Measurements from ENCODE around the gene DPF3. TPM values are rescaled to one million over a fixed set of nuclear protein-coding genes. Genes with fewer than 3 reads are reported as not detected.

DPF3 gene
- total RNA-seq, 4 donors from 2014 or later = 0.22 to 5.4 (median 2.7) TPM

GRCh38 chr14:72796935-72797334 is 97.0 kb downstream of the DPF3 start:
- TF ChIP-seq POLR2A (IDR thresholded peaks at IDR 0.05) (no peak), EP300 (IDR thresholded peaks at IDR 0.05) (no peak), CTCF (IDR thresholded peaks at IDR 0.05) (no peak)
- Histone ChIP-seq H3K4me3 (no peak overlapping the region), H3K4me1 (no peaks in the 10 kb centered on the region), H3K9me3 (no peaks in the 10 kb centered on the region), H3K27ac (no peak overlapping the region), H3K36me3 (no peaks in the 10 kb centered on the region), H3K27me3 (no peaks in the 10 kb centered on the region)
- no peak for DNase-seq (ENCODE audit: low spot score in 2 of 2)
- 92 to 93% methylated on average over 6 of the region's 6 CpGs for whole genome bisulfite sequencing, 2 donors

- no peak for DNase-seq (ENCODE audit: low spot score in 2 of 2)
- WGBS, 2 donors = 89 to 90% methylated on average over 7 of the region's 7 CpGs
- no peak for TF ChIP-seq EP300 (IDR thresholded peaks at IDR 0.05)
- no peak for TF ChIP-seq POLR2A (IDR thresholded peaks at IDR 0.05)
- no peak for TF ChIP-seq CTCF (IDR thresholded peaks at IDR 0.05)
These were observed 100.6 kb downstream of the DPF3 start for GRCh38 chr14:72793156-72793939.

GRCh38 chr14:72792051-72792788 is 101.7 kb downstream of the DPF3 start:
- TF ChIP-seq CTCF (IDR thresholded peaks at IDR 0.05) = no peak
- no peak for TF ChIP-seq EP300 (IDR thresholded peaks at IDR 0.05)
- TF ChIP-seq POLR2A (IDR thresholded peaks at IDR 0.05) = no peak
- H3K4me3 ChIP-seq = no peak overlapping the region
- no peaks in the 10 kb centered on the region for H3K36me3 ChIP-seq
- WGBS, 2 donors = 51 to 54% methylated on average over 14 to 16 of the region's 16 CpGs
- no peak for DNase-seq (ENCODE audit: low spot score in 2 of 2)
- no peaks in the 10 kb centered on the region for H3K4me1 ChIP-seq
- H3K27me3 ChIP-seq = no peaks in the 10 kb centered on the region
- no peaks in the 10 kb centered on the region for H3K9me3 ChIP-seq
- H3K27ac ChIP-seq = no peak overlapping the region

More at GRCh38 chr14:72793156-72793939, 100.6 kb downstream of the DPF3 start:
- Histone ChIP-seq H3K27ac (no peak overlapping the region), H3K36me3 (no peaks in the 10 kb centered on the region), H3K4me1 (no peaks in the 10 kb centered on the region), H3K9me3 (no peaks in the 10 kb centered on the region), H3K27me3 (no peaks in the 10 kb centered on the region), H3K4me3 (no peak overlapping the region)

GRCh38 chr14:72790887-72791566 is 102.9 kb downstream of the DPF3 start:
- WGBS, 2 donors = 77 to 80% methylated on average over 9 to 10 of the region's 10 CpGs

More at GRCh38 chr14:72790887-72791566, 102.9 kb downstream of the DPF3 start:
- no peak overlapping the region for H3K4me3 ChIP-seq
- TF ChIP-seq CTCF (IDR thresholded peaks at IDR 0.05) (no peak), EP300 (IDR thresholded peaks at IDR 0.05) (no peak), POLR2A (IDR thresholded peaks at IDR 0.05) (no peak)
- H3K27ac ChIP-seq = no peak overlapping the region
- no peaks in the 10 kb centered on the region for H3K27me3 ChIP-seq
- H3K9me3 ChIP-seq = no peaks in the 10 kb centered on the region
- H3K4me1 ChIP-seq = no peaks in the 10 kb centered on the region
- no peaks in the 10 kb centered on the region for H3K36me3 ChIP-seq
- no peak for DNase-seq (ENCODE audit: low spot score in 2 of 2)
